IMR-90 (cell line): ENCODE data around the gene MECR. TPM values are rescaled to one million over a fixed set of nuclear protein-coding genes. Genes with fewer than 3 reads are reported as not detected.

Experiments
- ATAC-seq: fragments of 200-7000 bp; cut with Tn5 transposase; 2 replicates; pipeline ENCODE4 v1.9.1; 2020; ENCODE audit warnings: low read depth, mild to moderate bottlenecking, moderate library complexity
- BruUV-seq: library from RNA; stranded (reverse); fragments of 400-500 nt; replicated peaks from 2 replicates; lab custom pipeline; 2021; lab: Mats Ljungman, UMichigan
- CTCF ChIA-PET: fragments of 300-600 bp; formaldehyde crosslinking; extraction: SDS; loops from one replicate; lab custom pipeline; 2021; ENCODE audit warnings: antibody characterized with exemption; lab: Yijun Ruan, JAX
- POLR2A ChIA-PET: fragments of 300-600 bp; sonication (Branson Sonifier 250); formaldehyde crosslinking; loops from one replicate; lab custom pipeline; 2022; ENCODE audit warnings: antibody characterized with exemption; ENCODE audit not compliant: unreplicated experiment; lab: Charles Lee
- DNase-seq: peaks from one replicate; pipeline ENCODE4 v3.0.0; 2013
- H2AFZ ChIP-seq: replicated peaks from 2 replicates; pipeline ENCODE3; 2013; ENCODE audit warnings: low read length, mild to moderate bottlenecking; ENCODE audit not compliant: poor library complexity
- H2AK5ac ChIP-seq: 2 replicates; pipeline ENCODE4 v1.6.1; 2013; ENCODE audit warnings: low read depth, low read length, inconsistent platforms
- H2AK9ac ChIP-seq: replicated peaks from 2 replicates; pipeline ENCODE3; 2013; ENCODE audit warnings: mild to moderate bottlenecking, low read depth, low read length, moderate library complexity; ENCODE audit not compliant: poor library complexity
- H2BK120ac ChIP-seq: 2 replicates; pipeline ENCODE4 v1.6.1; 2013; ENCODE audit warnings: low read depth, low read length, inconsistent platforms
- H2BK15ac ChIP-seq: 3 replicates; pipeline ENCODE4 v1.6.1; 2013; ENCODE audit warnings: low read depth, low read length, inconsistent platforms
- H2BK20ac ChIP-seq: 2 replicates; pipeline ENCODE4 v1.6.1; 2013; ENCODE audit warnings: low read depth, mild to moderate bottlenecking, inconsistent platforms, low read length, moderate library complexity
- H2BK5ac ChIP-seq: 2 replicates; pipeline ENCODE4 v1.6.1; 2013; ENCODE audit warnings: mild to moderate bottlenecking, low read depth, low read length, inconsistent platforms; ENCODE audit not compliant: poor library complexity, severe bottlenecking
- H3K14ac ChIP-seq: replicated peaks from 2 replicates; pipeline ENCODE4 v1.6.1; 2013; ENCODE audit warnings: low read depth, low read length, inconsistent platforms
- H3K18ac ChIP-seq: 2 replicates; pipeline ENCODE4 v1.6.1; 2013; ENCODE audit warnings: low read depth, low read length, control low read depth
- H3K23ac ChIP-seq: 2 replicates; pipeline ENCODE4 v1.6.1; 2013; ENCODE audit warnings: low read depth, low read length, inconsistent platforms
- H3K27ac ChIP-seq: 2 replicates; pipeline ENCODE4 v1.5.1; 2013; ENCODE audit warnings: mild to moderate bottlenecking, control low read depth, low read length; ENCODE audit not compliant: insufficient read depth
- H3K27me3 ChIP-seq: 2 replicates; pipeline ENCODE4 v1.6.1; 2013; ENCODE audit warnings: low read length; ENCODE audit not compliant: control insufficient read depth, insufficient read depth
- H3K36me3 ChIP-seq: 2 replicates; pipeline ENCODE4 v1.6.1; 2013; ENCODE audit warnings: low read length, mixed read lengths; ENCODE audit not compliant: control insufficient read depth, insufficient read depth
- H3K4ac ChIP-seq: 2 replicates; pipeline ENCODE4 v1.6.1; 2013; ENCODE audit warnings: low read depth, low read length, inconsistent platforms
- H3K4me1 ChIP-seq: 2 replicates; pipeline ENCODE4 v1.6.1; 2013; ENCODE audit warnings: low read length, mixed read lengths; ENCODE audit not compliant: control insufficient read depth, insufficient read depth
- H3K4me2 ChIP-seq: 2 replicates; pipeline ENCODE4 v1.6.1; 2013; ENCODE audit warnings: low read depth, mild to moderate bottlenecking, control low read depth, low read length, moderate library complexity
- H3K4me3 ChIP-seq: 2 replicates; pipeline ENCODE4 v1.5.1; 2013; ENCODE audit warnings: low read depth, mild to moderate bottlenecking, control low read depth, low read length, moderate library complexity; ENCODE audit not compliant: insufficient read depth
- H3K56ac ChIP-seq: 2 replicates; pipeline ENCODE4 v1.6.1; 2013; ENCODE audit warnings: low read length, inconsistent platforms; ENCODE audit not compliant: insufficient read depth; ENCODE audit errors: extremely low read depth
- H3K79me1 ChIP-seq, 2 experiments: 2 replicates each; pipeline ENCODE4 v1.6.1; 2013; ENCODE audit warnings: low read length in 2 of 2, inconsistent platforms in 1 of 2, low read depth in 1 of 2
- H3K9ac ChIP-seq: 2 replicates; pipeline ENCODE4 v1.6.1; 2013; ENCODE audit warnings: low read depth, low read length, control low read depth
- H3K9me1 ChIP-seq: 2 replicates; pipeline ENCODE4 v1.6.1; 2013; ENCODE audit warnings: low read length, inconsistent platforms; ENCODE audit not compliant: insufficient read depth
- H3K9me3 ChIP-seq: 2 replicates; pipeline ENCODE4 v1.6.1; 2013; ENCODE audit warnings: low read length; ENCODE audit not compliant: control insufficient read depth, insufficient read depth
- H4K20me1 ChIP-seq: 2 replicates; pipeline ENCODE4 v1.6.1; 2013; ENCODE audit warnings: low read length, inconsistent platforms; ENCODE audit not compliant: insufficient read depth
- H4K5ac ChIP-seq: 2 replicates; pipeline ENCODE4 v1.6.1; 2013; ENCODE audit warnings: mild to moderate bottlenecking, low read depth, low read length, control low read depth
- H4K8ac ChIP-seq, 2 experiments: 2 replicates each; pipeline ENCODE4 v1.6.1; 2013; ENCODE audit warnings: low read depth in 2 of 2, low read length in 2 of 2, control low read depth in 1 of 2, inconsistent platforms in 1 of 2
- H4K91ac ChIP-seq: 2 replicates; pipeline ENCODE4 v1.6.1; 2013; ENCODE audit warnings: low read depth, low read length, inconsistent platforms; ENCODE audit not compliant: insufficient read depth
- BHLHE40 ChIP-seq: fragments of 150-350 bp; IDR thresholded peaks from 2 replicates; pipeline ENCODE4 v1.6.1; 2016; ENCODE audit warnings: mild to moderate bottlenecking, low read depth, low read length
- MXI1 ChIP-seq: IDR thresholded peaks from 2 replicates; pipeline ENCODE4 v1.6.1; 2012; ENCODE audit warnings: low read depth, mild to moderate bottlenecking, low read length, moderate library complexity, borderline replicate concordance
- SMC3 ChIP-seq: fragments of 150-350 bp; IDR thresholded peaks from 2 replicates; pipeline ENCODE4 v1.6.1; 2016; ENCODE audit warnings: low read depth, mild to moderate bottlenecking, antibody characterized with exemption, low read length, moderate library complexity
- whole genome bisulfite sequencing, 2 experiments: methylation state at CpG; one replicate each; pipeline versions ENCODE4 v1.1.5 to v1.1.7; 2013; ENCODE audit warnings: missing lambda C conversion rate in 2 of 2; ENCODE audit not compliant: insufficient read length in 1 of 2; ENCODE audit errors: extremely low coverage in 2 of 2; 5-methylcytosine and 5-hydroxymethylcytosine counted together
- dilution Hi-C: fragments of 300-500 bp; cut with HindIII; formaldehyde crosslinking; loops from one replicate; pipeline ENCODE4 v1.14.3; 2018; ENCODE audit warnings: low sequenced_read_pairs; ENCODE audit not compliant: unreplicated experiment
- in situ Hi-C: fragments of 300-500 bp; cut with MboI; formaldehyde crosslinking; loops from 3 replicates; pipeline ENCODE4 v1.14.3; 2019; ENCODE audit warnings: low sequenced_read_pairs, inconsistent platforms, mixed read lengths
- intact Hi-C: fragments of 100-400 bp; cut with micrococcal nuclease; formaldehyde crosslinking; loops from 2 replicates; pipeline ENCODE4 v1.10.0; 2022
- polyA plus RNA-seq, 3 experiments: library from polyadenylated mRNA; depleted of rRNA; stranded (reverse); fragments of >200 nt; gene quantifications; 2 replicates each; pipeline ENCODE4 v1.2.3, GENCODE V29; 2012; ENCODE audit warnings: low replicate concordance in 1 of 3
- total RNA-seq: library from RNA; depleted of rRNA; stranded (reverse); fragments of >200 nt; gene quantifications from 2 replicates; pipeline ENCODE4 v1.2.3, GENCODE V29; 2012

The MECR gene
- total and polyA plus RNA-seq, 2 of the 4 experiments (the other 2 are of a cell fraction): 20.3 to 24.8 TPM

DNA sequence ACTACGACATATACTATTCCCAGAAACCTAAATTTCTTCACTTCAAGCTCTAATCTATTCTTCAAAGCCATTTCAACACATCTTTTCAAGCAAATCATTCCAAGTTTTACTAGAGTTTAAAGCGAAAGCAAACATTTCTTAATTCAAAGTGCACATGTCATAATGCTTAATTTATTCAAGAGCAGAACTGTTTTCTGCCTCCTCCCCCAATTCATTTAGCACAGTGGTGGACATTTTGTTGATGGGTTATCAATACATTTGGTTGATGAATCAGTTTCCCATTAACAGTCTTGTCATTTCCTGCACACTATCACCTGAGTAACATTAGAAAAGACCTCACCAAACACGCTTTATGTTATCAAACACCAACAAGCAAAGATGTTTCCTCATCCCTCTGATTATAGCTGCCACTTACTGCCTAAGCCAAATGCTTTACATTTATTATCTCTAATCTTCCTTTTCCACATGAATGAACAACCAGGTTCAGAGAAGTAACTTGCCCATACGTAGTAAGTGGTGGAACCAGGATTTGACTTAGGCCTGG, 51.0 kb downstream of the MECR start (continued):
- no peak for TF ChIP-seq SMC3

DNA sequence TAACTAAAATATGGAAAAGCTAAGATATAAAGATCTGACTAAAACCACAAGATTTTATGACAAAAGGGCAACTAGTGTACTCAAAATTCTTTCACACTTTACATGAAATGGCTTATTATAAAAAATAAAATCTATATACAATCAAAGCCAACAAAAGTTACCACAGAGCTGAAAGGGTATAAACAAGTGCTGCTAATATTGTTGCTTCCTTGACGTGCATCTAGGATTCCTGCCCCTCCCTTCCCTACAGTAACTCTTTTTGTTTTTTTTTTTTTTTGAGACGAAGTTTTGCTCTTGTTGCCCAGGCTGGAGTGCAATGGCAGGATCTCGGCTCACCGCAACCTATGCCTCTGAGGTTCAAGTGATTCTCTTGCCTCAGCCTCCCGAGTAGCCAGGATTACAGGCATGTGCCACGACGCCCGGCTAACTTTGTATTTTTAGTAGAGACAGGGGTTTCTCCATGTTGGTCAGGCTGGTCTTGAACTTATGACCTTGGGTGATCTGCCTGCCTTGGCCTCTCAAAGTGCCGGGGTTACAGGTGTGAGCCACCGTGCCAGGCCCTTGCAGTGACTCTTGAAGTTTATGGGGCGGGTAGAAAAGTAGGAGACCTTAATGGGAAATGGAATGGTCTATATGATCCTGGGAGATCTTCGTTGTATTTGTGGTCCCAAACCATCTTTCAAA, 53.6 kb downstream of the MECR start:
- Histone ChIP-seq H4K5ac (no peak overlapping the region), H3K9me3 (no peaks in the 10 kb centered on the region), H3K14ac (no peak overlapping the region), H2BK20ac (no peak overlapping the region), H3K4me2 (no peak overlapping the region), H3K27ac (no peak overlapping the region), H3K36me3 (peaks cover 10% of the 10 kb centered on the region), H4K20me1 (peaks cover 76% of the 10 kb centered on the region), H2BK15ac (no peak overlapping the region), H3K56ac (no peak overlapping the region), H3K27me3 (no peaks in the 10 kb centered on the region), H2AK5ac (no peak overlapping the region), H2BK5ac (no peak overlapping the region), H3K79me1 (peaks cover 0 to 32% of the 10 kb centered on the region in 2 experiments; a peak in 2 of 4 replicates), H3K23ac (peak overlapping the region; percentile 92), H3K4me3 (no peak overlapping the region), H3K4me1 (peaks cover 10% of the 10 kb centered on the region), H2AK9ac (no peak overlapping the region), H4K8ac (no peak overlapping the region), H2BK120ac (no peak overlapping the region), H2AFZ (no peak overlapping the region), H3K18ac (no peak overlapping the region), H4K91ac (no peak overlapping the region), H3K4ac (no peak overlapping the region; the same call in 1 of the 2 replicates), H3K9ac (no peak overlapping the region), H3K9me1 (peaks cover 7% of the 10 kb centered on the region)
- DNase-seq (no peak), ATAC-seq (no peak)
- in situ Hi-C loops (no loop called here), intact Hi-C loops (no loop called here), dilution Hi-C loops (no loop called here)
- TF ChIP-seq BHLHE40: no peak
- TF ChIP-seq MXI1: no peak
- 71% methylated on average over 5 of the region's 12 CpGs; no CpG with 5 or more reads in 1 of the 2 experiments for WGBS, 2 experiments
- BruUV-seq: no TSS peak
- POLR2A ChIA-PET: interaction anchor here (0.6 kb wide), 1 partner anchor 1553 kb away, joined by 3 read pairs; no protein-coding TSS in a partner anchor
- CTCF ChIA-PET: no interaction called here
